ENCODE measurements around the gene STOX2. TPM values are rescaled to one million over a fixed set of nuclear protein-coding genes. Genes with fewer than 3 reads are reported as not detected.

Gene STOX2
- total RNA-seq, 1 donor from 2014 or later = 1.9 TPM

- DNase-seq (ENCODE audit: low spot score) = no peak
- Mint-ChIP-seq H3K9me3 (ENCODE audit: low read depth) (no peaks in the 10 kb centered on the region), H3K27ac (ENCODE audit: unreplicated experiment) (no peak overlapping the region), H3K27me3 (ENCODE audit: low read depth) (no peaks in the 10 kb centered on the region), H3K4me1 (ENCODE audit: low read depth) (no peaks in the 10 kb centered on the region), H3K4me3 (ENCODE audit: unreplicated experiment) (no peak overlapping the region), H3K36me3 (ENCODE audit: low read depth) (no peaks in the 10 kb centered on the region)
- TF ChIP-seq, protein P1, sequence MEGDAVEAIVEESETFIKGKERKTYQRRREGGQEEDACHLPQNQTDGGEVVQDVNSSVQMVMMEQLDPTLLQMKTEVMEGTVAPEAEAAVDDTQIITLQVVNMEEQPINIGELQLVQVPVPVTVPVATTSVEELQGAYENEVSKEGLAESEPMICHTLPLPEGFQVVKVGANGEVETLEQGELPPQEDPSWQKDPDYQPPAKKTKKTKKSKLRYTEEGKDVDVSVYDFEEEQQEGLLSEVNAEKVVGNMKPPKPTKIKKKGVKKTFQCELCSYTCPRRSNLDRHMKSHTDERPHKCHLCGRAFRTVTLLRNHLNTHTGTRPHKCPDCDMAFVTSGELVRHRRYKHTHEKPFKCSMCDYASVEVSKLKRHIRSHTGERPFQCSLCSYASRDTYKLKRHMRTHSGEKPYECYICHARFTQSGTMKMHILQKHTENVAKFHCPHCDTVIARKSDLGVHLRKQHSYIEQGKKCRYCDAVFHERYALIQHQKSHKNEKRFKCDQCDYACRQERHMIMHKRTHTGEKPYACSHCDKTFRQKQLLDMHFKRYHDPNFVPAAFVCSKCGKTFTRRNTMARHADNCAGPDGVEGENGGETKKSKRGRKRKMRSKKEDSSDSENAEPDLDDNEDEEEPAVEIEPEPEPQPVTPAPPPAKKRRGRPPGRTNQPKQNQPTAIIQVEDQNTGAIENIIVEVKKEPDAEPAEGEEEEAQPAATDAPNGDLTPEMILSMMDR (IDR thresholded peaks at IDR 0.05) = no peak
Observed at GRCh38 chr4:184012937-184013336, 107.8 kb downstream of the STOX2 start.

DNA sequence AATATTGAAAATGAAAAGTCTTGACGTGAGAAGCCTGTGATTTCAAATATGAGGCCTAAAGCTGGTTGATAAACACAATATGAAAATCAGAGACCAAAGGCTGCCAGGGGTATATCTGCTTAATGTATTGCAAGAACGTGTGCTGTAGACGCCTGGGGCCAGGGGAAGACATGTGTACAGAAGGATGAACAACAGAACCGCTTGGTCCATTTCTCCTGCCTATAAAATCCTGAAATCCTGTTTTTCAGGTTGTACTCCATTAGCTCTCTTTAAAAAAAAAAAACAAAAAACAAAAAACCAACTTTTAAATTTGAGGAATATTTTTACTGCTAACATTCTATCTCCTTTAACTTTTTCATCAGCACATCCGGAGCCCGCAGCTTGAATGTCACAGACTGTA is 109.2 kb downstream of the STOX2 start:
- H3K27me3 Mint-ChIP-seq (ENCODE audit: low read depth) = no peaks in the 10 kb centered on the region
- no peak for DNase-seq (ENCODE audit: low spot score)
- TF ChIP-seq, protein P1 (IDR thresholded peaks at IDR 0.05) = no peak
- H3K4me3 Mint-ChIP-seq (ENCODE audit: unreplicated experiment) = no peak overlapping the region
- H3K9me3 Mint-ChIP-seq (ENCODE audit: low read depth) = no peaks in the 10 kb centered on the region
- no peak overlapping the region for H3K27ac Mint-ChIP-seq (ENCODE audit: unreplicated experiment)
- H3K36me3 Mint-ChIP-seq (ENCODE audit: low read depth) = no peaks in the 10 kb centered on the region
- H3K4me1 Mint-ChIP-seq (ENCODE audit: low read depth) = no peaks in the 10 kb centered on the region

GRCh38 chr4:184016759-184017668 is 111.9 kb downstream of the STOX2 start:
- Mint-ChIP-seq H3K36me3 (ENCODE audit: low read depth) (no peaks in the 10 kb centered on the region), H3K4me1 (ENCODE audit: low read depth) (no peaks in the 10 kb centered on the region), H3K4me3 (ENCODE audit: unreplicated experiment) (no peak overlapping the region), H3K9me3 (ENCODE audit: low read depth) (no peaks in the 10 kb centered on the region), H3K27ac (ENCODE audit: unreplicated experiment) (no peak overlapping the region), H3K27me3 (ENCODE audit: low read depth) (no peaks in the 10 kb centered on the region)
- DNase-seq (ENCODE audit: low spot score) = no peak
- TF ChIP-seq, protein P1 (IDR thresholded peaks at IDR 0.05) = no peak

DNA sequence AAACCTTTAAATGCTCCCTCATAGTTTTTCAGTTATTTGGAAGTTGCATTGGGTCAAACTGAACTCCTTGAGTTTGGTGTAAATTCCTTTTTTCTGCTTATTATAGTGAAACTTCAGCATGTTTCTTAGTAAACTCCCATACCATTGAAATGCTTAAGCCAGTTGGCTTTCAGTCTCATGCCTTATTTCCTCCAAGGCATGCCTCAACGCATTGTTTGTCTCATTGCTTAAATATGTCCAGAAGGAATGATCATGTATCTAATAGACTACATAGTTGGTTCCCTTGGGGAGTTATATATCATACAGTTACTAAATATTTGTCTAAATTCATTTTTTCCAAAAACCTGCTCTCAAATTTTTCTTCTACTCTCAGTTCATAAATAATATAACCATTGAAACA is 114.0 kb downstream of the STOX2 start:
- Mint-ChIP-seq H3K4me3 (ENCODE audit: unreplicated experiment) (no peak overlapping the region), H3K36me3 (ENCODE audit: low read depth) (no peaks in the 10 kb centered on the region), H3K27me3 (ENCODE audit: low read depth) (peaks cover 6% of the 10 kb centered on the region), H3K27ac (ENCODE audit: unreplicated experiment) (no peak overlapping the region), H3K9me3 (ENCODE audit: low read depth) (no peaks in the 10 kb centered on the region), H3K4me1 (ENCODE audit: low read depth) (no peaks in the 10 kb centered on the region)
- TF ChIP-seq, protein P1 (IDR thresholded peaks at IDR 0.05) = no peak
- no peak for DNase-seq (ENCODE audit: low spot score)

DNA sequence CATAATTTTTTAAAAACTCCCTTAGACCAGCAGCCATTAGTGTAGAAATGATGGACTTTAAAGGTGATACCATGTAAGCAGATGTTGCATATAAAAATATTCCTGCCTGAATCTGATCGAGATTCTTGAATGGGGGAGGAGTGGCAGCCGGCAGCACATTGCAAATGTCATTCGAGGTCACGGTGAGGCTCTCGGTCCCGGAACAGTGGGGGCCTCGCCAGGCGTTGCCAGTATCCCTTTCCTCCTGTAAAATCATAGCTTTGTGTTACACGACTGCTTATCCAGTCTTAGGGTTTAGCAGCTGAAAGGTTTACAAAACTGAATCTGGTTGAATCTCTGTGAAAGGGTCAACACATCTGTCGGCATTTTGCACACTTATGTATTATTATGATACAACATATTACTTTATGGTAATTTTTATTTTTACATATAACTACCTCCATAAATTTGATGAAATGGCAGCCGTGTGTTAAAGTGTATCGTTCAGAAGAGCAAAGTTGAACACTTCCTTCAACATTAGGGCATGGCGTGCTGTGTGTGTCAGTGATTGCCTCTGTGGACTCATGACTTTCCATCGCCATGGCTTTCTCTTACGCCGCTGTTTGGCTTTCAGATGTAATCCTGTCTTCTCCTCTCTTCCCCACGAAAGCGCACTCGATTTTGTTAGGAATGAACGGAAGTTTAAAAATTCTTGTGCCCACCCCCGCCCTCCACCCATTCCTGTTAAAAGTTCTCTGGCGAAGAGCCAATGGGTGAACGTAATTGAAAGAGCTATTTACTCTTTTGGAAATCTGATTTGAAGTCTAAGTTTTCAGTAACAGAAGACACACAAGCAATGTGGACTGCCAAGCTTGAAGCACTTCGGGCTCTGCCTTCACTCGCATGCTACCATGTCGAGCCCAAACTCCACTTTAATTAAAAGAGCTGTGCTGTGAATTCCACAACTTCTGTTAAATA is 114.8 kb downstream of the STOX2 start:
- no peak overlapping the region for H3K4me3 Mint-ChIP-seq (ENCODE audit: unreplicated experiment)
- TF ChIP-seq, protein P1 (IDR thresholded peaks at IDR 0.05) = no peak
- H3K27me3 Mint-ChIP-seq (ENCODE audit: low read depth) = peaks cover 6% of the 10 kb centered on the region
- H3K27ac Mint-ChIP-seq (ENCODE audit: unreplicated experiment) = no peak overlapping the region
- no peaks in the 10 kb centered on the region for H3K36me3 Mint-ChIP-seq (ENCODE audit: low read depth)
- H3K4me1 Mint-ChIP-seq (ENCODE audit: low read depth) = no peaks in the 10 kb centered on the region
- no peak for DNase-seq (ENCODE audit: low spot score)
- no peaks in the 10 kb centered on the region for H3K9me3 Mint-ChIP-seq (ENCODE audit: low read depth)
